ENCODE measurements around the gene ITPKC.

GRCh38 chr19:40690693-40691420 is 26.1 kb upstream of the ITPKC start:
- TF ChIP-seq SIN3A (IDR thresholded peaks at IDR 0.05; ENCODE audit: low read depth) (no peak), CTCF (IDR thresholded peaks at IDR 0.05 in 2 of 3, conservative IDR thresholded peaks at IDR 0.05 in 1 of 3; ENCODE audit: borderline replicate concordance in 1 of 3, insufficient read depth in 1 of 3, low read depth in 2 of 3, low read length in 2 of 3) (no peak), POLR2A (IDR thresholded peaks at IDR 0.05; ENCODE audit: borderline replicate concordance, extremely low read depth, insufficient read depth, insufficient read length) (no peak), EZH2phosphoT487 (IDR thresholded peaks at IDR 0.05; ENCODE audit: borderline replicate concordance) (no peak), ZNF274 (IDR thresholded peaks at IDR 0.05; ENCODE audit: low read depth, low read length) (no peak), SRF (IDR thresholded peaks at IDR 0.05; ENCODE audit: low read depth) (no peak; the same call in 1 of the 2 replicates), EGR1 (IDR thresholded peaks at IDR 0.05; ENCODE audit: low read depth) (peak; percentile 94), CBX3 (IDR thresholded peaks at IDR 0.05; ENCODE audit: low read depth) (no peak), ZFX (IDR thresholded peaks at IDR 0.05) (no peak), TCF7L2 (IDR thresholded peaks at IDR 0.05; ENCODE audit: borderline replicate concordance, extremely low read depth, insufficient read depth, insufficient read length) (no peak), FOSL1 (IDR thresholded peaks at IDR 0.05; ENCODE audit: low read depth) (no peak), CEBPB (IDR thresholded peaks at IDR 0.05; ENCODE audit: low read depth) (no peak), POLR2AphosphoS5 (IDR thresholded peaks at IDR 0.05; ENCODE audit: low read depth, low read length) (peak; percentile 69), ATF3 (IDR thresholded peaks at IDR 0.05) (no peak)
